ENCODE measurements around the gene ZNF410.

The ZNF410 gene

DNA sequence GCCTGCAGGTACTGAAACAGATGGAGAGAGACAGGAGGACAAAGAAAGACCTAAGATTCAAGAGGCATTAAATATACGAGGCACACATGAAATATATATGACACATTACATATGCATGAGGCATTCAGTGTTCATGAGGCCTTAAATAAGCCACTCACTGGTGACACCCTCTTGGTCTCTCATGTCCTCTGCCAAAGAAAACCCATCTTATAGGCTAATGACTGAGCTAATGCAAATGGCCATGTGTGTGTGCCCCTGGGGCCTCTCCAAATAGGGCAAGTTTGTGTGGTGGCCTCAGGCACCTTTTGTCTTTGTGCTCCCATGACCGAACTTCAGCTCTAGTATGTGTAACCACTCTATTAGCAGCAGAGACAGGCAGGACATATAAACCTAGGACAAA is 82.2 kb downstream of the ZNF410 start:
- DNase-seq (ENCODE audit: low read depth) = no peak
- TF ChIP-seq CTCF (IDR thresholded peaks at IDR 0.05; ENCODE audit: insufficient read depth, low read depth, low read length, missing control alignments) = no peak
- no peak overlapping the region for H3K4me3 ChIP-seq (ENCODE audit: low read length)

- no peak for TF ChIP-seq CTCF (IDR thresholded peaks at IDR 0.05; ENCODE audit: insufficient read depth, low read depth, low read length, missing control alignments)
- H3K4me3 ChIP-seq (ENCODE audit: low read length) = no peak overlapping the region
- no peak for DNase-seq (ENCODE audit: low read depth)
Measured at GRCh38 chr14:73973497-73973896, 86.8 kb downstream of the ZNF410 start.

DNA sequence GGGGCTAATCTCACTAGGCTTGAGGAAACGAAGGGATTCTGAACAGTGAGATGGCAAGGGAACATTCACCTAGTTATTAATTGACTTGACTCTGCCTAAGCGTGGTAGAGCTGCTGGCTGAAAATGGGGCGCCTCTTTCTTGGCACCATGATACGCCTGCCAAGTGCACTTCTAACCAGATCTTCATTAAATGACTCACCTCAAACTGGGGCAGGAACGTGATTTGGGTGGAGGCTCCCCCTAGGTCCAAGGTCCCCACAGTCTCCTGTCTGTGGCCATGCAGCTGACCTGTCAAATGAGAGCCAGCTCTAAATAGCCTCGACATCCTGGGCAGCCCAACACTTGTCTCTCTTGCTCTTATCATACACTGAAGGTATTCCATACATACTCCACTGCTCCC is 89.5 kb downstream of the ZNF410 start:
- no peak for DNase-seq (ENCODE audit: low read depth)
- no peak for TF ChIP-seq CTCF (IDR thresholded peaks at IDR 0.05; ENCODE audit: insufficient read depth, low read depth, low read length, missing control alignments)
- H3K4me3 ChIP-seq (ENCODE audit: low read length) = no peak overlapping the region

DNA sequence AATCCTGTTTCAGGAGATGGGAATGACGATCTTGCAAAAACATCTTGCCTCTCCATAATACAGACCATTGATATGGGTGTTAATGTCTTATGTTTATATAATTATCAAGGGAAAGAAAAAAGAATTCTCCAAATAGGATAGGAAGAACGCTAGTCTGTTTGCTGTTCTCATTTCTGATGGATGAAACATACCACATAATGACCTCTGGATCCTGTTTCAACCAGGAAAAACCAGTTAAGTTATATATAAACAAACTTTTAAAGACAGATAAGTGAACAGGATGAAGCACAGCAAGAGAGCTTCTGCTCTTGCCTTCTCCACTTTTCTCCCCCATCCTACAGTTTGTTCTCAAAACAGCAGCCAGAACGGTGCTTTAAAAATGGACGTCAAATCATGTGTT is 91.2 kb downstream of the ZNF410 start:
- no peak for TF ChIP-seq CTCF (IDR thresholded peaks at IDR 0.05; ENCODE audit: insufficient read depth, low read depth, low read length, missing control alignments)
- H3K4me3 ChIP-seq (ENCODE audit: low read length) = no peak overlapping the region
- peak; percentile 7 for DNase-seq (ENCODE audit: low read depth)
